Kidney (tissue), 14 donors: ENCODE data around the gene GDF9. TPM values are rescaled to one million over a fixed set of nuclear protein-coding genes. Genes with fewer than 3 reads are reported as not detected.

Source experiments
- DNase-seq, 5 donors: peaks; one replicate each; pipeline ENCODE4 v3.0.0-alpha.2; 2013 to 2020
- FAIRE-seq: peaks from 2 replicates; lab custom pipeline; 2012; peaks lifted over from hg19 to GRCh38; lab: Jason Lieb, UNC
- H3K27ac ChIP-seq, 2 donors: one replicate each; pipeline ENCODE4 v1.7.0; 2013; ENCODE audit warnings: low read depth in 2 of 2, low read length in 2 of 2, inconsistent platforms in 1 of 2
- H3K27me3 ChIP-seq: one replicate; pipeline ENCODE4 v1.7.1; 2013; ENCODE audit warnings: low read length, inconsistent platforms; ENCODE audit not compliant: control insufficient read depth, insufficient read depth
- H3K36me3 ChIP-seq, 3 donors: one replicate each; pipeline versions ENCODE4 v1.7.0 to v1.7.1; 2013; ENCODE audit warnings: low read length in 3 of 3, control low read depth in 1 of 3, inconsistent platforms in 1 of 3; ENCODE audit not compliant: insufficient read depth in 3 of 3, control insufficient read depth in 2 of 3
- H3K4me1 ChIP-seq, 3 donors: one replicate each; pipeline versions ENCODE4 v1.7.0 to v1.7.1; 2013; ENCODE audit warnings: low read length in 3 of 3, inconsistent platforms in 1 of 3, low read depth in 1 of 3; ENCODE audit not compliant: control insufficient read depth in 2 of 3, insufficient read depth in 2 of 3
- H3K4me3 ChIP-seq, 3 donors: one replicate each; pipeline versions ENCODE4 v1.7.0 to v1.8.1; 2013; ENCODE audit warnings: low read length in 3 of 3, control low read depth in 1 of 3, inconsistent platforms in 1 of 3
- H3K9ac ChIP-seq, 3 donors: one replicate each; pipeline versions ENCODE4 v1.7.0 to v1.7.1; 2013; ENCODE audit warnings: low read length in 3 of 3, control low read depth in 1 of 3, inconsistent platforms in 1 of 3
- H3K9me3 ChIP-seq, 3 donors: one replicate each; pipeline versions ENCODE4 v1.7.0 to v1.7.1; 2013; ENCODE audit warnings: low read length in 3 of 3, control low read depth in 1 of 3, inconsistent platforms in 1 of 3; ENCODE audit not compliant: control insufficient read depth in 2 of 3, insufficient read depth in 1 of 3
- CTCF ChIP-seq: IDR thresholded peaks from 3 replicates; pipeline ENCODE4 v1.5.1; 2012; ENCODE audit warnings: mild to moderate bottlenecking, moderate library complexity, borderline replicate concordance; ENCODE audit not compliant: insufficient read depth; ENCODE audit errors: extremely low read depth
- intact Hi-C: fragments of 100-400 bp; cut with DNase I; formaldehyde crosslinking; loops from one replicate; pipeline ENCODE4 v1.11.1; 2022
- polyA plus RNA-seq: library from polyadenylated mRNA; stranded (reverse); fragments of 350-450 nt; fragmentation: Illumina TruSeq; extraction: RNeasy Lipid Tissue Mini Kit (QIAGEN cat#74804); gene quantifications from one replicate; pipeline ENCODE4 v1.2.3, GENCODE V29; 2014; ENCODE audit warnings: low read depth, low replicate concordance; ENCODE audit not compliant: insufficient read depth
- total RNA-seq: library from RNA; stranded (reverse); fragmentation: NEBNext Ultra II Directional; extraction: Animal tissue kit (Norgen Biotek cat#: 25700); gene quantifications from one replicate; pipeline ENCODE4 v1.2.1, GENCODE V29; 2021
- donor health status: control.
- donor health status: control.
- donor health status: control.
- donor health status: control.
- donor health status: control.
- donor health status: DM: yes; HTN: yes; CAD: no.
- donor health status: Normal renal cell carcinoma (clear cell type).

The GDF9 gene
- total and polyA plus RNA-seq, 2 donors from 2014 or later: 0.88 TPM

- no peaks in the 10 kb centered on the region for H3K36me3 ChIP-seq
- no peaks in the 10 kb centered on the region for H3K27me3 ChIP-seq
- intact Hi-C loops: no loop called here
- TF ChIP-seq CTCF: no peak
- FAIRE-seq (no peak), DNase-seq (no peak)
- H3K4me1 ChIP-seq: peaks cover 0 to 5% (median 0%) of the 10 kb centered on the region in 3 donors
- H3K27ac ChIP-seq: no peak overlapping the region
- no peaks in the 10 kb centered on the region for H3K9me3 ChIP-seq
- peak overlapping the region in 1 of 3 donors; percentile 39 for H3K4me3 ChIP-seq
- H3K9ac ChIP-seq: peak overlapping the region in 1 of 3 donors; percentile 19
Observed at GRCh38 chr5:132823481-132824050, 42.7 kb downstream of the GDF9 start.

- Histone ChIP-seq H3K36me3 (no peaks in the 10 kb centered on the region), H3K4me1 (peaks cover 0 to 5% (median 0%) of the 10 kb centered on the region in 3 donors), H3K27ac (peak overlapping the region in 1 of 2 donors; percentile 22), H3K9ac (no peak overlapping the region), H3K4me3 (peak overlapping the region in 1 of 3 donors; percentile 39), H3K27me3 (no peaks in the 10 kb centered on the region), H3K9me3 (no peaks in the 10 kb centered on the region)
- DNase-seq (peak; percentile 80 to 89 (median 81)), FAIRE-seq (no peak)
- intact Hi-C loops: no loop called here
- TF ChIP-seq CTCF: peak; percentile 11
Observed at GRCh38 chr5:132822650-132823480, 43.4 kb downstream of the GDF9 start.

- no peak overlapping the region for H3K9ac ChIP-seq
- intact Hi-C loops: no loop called here
- H3K4me1 ChIP-seq: peaks cover 0 to 5% (median 0%) of the 10 kb centered on the region in 3 donors
- no peaks in the 10 kb centered on the region for H3K9me3 ChIP-seq
- H3K27me3 ChIP-seq: no peaks in the 10 kb centered on the region
- DNase-seq (peak in 1 of 5 donors; percentile 48), FAIRE-seq (no peak)
- no peak for TF ChIP-seq CTCF
- H3K27ac ChIP-seq: no peak overlapping the region
- H3K36me3 ChIP-seq: no peaks in the 10 kb centered on the region
- no peak overlapping the region for H3K4me3 ChIP-seq
Observed at GRCh38 chr5:132821791-132822190, 44.5 kb downstream of the GDF9 start.
